22Rv1 (cell line): ENCODE measurements around the gene CRHR2.

Experiments used
- H3K27ac ChIP-seq: fragments of 450-650 bp; 2 replicates; pipeline ENCODE4 v1.5.1; 2017
- ZFX ChIP-seq: fragments of 450-650 bp; IDR thresholded peaks from 2 replicates; pipeline ENCODE4 v1.6.1; 2017; ENCODE audit warnings: antibody characterized with exemption, borderline replicate concordance
- TF ChIP-seq, protein P1 (sequence below): fragments of 450-650 bp; IDR thresholded peaks from 2 replicates; pipeline ENCODE4 v1.5.1; 2017; ENCODE audit warnings: mild to moderate bottlenecking

Gene CRHR2

DNA sequence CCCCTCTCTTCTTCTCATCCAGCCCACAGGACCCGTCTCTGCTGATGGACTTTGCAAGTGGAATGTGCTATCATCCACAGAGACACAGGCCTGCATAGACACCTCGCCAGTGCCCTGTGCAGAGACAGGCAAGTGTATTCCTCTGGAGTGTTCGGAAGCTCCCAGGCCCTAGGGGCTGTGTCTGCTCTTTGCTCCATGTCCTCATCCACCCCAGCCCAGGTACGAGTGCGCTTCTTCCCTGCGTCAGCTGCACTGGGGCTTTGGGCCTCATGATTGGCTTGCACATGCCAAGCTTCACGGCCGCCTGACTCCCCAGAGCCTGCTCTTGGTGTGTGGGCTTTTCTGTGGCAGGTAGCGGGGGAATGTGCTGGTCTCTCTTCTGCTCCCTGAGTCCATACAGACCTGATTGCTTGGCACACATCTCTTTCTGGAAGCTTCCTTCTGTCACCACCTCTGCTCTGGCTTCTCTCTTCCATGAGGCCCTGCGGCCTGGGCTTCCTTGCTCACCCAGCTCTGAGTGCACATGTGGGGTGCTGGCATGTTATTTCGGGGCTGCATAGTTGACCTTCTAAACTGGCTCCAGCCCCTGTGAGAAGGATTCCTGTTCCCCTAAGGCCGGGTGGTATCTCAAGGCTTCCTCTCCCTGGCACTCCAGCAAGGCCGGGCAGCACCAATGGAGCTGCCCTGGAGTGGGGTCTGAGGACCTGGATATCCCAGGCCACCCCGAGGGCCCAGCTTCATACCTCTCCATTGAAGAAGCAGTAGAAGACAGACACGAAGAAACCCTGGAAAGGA lies 27.8 kb downstream of the CRHR2 start:
- H3K27ac ChIP-seq = no peak overlapping the region
- no peak for TF ChIP-seq ZFX
- TF ChIP-seq, protein P1, sequence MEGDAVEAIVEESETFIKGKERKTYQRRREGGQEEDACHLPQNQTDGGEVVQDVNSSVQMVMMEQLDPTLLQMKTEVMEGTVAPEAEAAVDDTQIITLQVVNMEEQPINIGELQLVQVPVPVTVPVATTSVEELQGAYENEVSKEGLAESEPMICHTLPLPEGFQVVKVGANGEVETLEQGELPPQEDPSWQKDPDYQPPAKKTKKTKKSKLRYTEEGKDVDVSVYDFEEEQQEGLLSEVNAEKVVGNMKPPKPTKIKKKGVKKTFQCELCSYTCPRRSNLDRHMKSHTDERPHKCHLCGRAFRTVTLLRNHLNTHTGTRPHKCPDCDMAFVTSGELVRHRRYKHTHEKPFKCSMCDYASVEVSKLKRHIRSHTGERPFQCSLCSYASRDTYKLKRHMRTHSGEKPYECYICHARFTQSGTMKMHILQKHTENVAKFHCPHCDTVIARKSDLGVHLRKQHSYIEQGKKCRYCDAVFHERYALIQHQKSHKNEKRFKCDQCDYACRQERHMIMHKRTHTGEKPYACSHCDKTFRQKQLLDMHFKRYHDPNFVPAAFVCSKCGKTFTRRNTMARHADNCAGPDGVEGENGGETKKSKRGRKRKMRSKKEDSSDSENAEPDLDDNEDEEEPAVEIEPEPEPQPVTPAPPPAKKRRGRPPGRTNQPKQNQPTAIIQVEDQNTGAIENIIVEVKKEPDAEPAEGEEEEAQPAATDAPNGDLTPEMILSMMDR = no peak

- H3K27ac ChIP-seq = no peak overlapping the region
- TF ChIP-seq, protein P1 = no peak
- no peak for TF ChIP-seq ZFX
Observed at GRCh38 chr7:30652698-30653641, 29.3 kb downstream of the CRHR2 start.

DNA sequence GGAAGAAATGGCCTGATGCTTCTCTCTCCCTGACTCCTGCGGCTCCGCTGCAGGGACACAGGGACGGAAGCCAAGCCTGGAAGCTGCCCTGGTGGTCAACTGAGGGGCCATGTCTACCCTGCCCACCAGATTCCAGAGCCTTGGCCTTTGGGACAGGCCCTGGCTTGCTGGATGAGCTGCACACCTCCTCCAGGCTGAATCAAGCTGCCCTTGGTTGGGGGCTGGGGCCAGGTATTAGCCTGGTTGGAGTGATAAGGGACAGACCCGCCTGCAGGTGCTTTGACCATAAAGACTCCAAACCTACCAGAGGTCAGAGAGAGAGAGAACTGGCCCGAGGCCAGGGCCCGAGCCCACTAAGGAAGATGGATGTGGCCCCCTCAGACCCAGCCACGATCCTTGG lies 30.1 kb downstream of the CRHR2 start:
- TF ChIP-seq ZFX = no peak
- TF ChIP-seq, protein P1 = no peak
- no peak overlapping the region for H3K27ac ChIP-seq

GRCh38 chr7:30650421-30650808 lies 31.8 kb downstream of the CRHR2 start:
- H3K27ac ChIP-seq = no peak overlapping the region
- TF ChIP-seq, protein P1 = 0 out of 2 replicates have a peak, but pooled peaks have one; percentile 4
- no peak for TF ChIP-seq ZFX

DNA sequence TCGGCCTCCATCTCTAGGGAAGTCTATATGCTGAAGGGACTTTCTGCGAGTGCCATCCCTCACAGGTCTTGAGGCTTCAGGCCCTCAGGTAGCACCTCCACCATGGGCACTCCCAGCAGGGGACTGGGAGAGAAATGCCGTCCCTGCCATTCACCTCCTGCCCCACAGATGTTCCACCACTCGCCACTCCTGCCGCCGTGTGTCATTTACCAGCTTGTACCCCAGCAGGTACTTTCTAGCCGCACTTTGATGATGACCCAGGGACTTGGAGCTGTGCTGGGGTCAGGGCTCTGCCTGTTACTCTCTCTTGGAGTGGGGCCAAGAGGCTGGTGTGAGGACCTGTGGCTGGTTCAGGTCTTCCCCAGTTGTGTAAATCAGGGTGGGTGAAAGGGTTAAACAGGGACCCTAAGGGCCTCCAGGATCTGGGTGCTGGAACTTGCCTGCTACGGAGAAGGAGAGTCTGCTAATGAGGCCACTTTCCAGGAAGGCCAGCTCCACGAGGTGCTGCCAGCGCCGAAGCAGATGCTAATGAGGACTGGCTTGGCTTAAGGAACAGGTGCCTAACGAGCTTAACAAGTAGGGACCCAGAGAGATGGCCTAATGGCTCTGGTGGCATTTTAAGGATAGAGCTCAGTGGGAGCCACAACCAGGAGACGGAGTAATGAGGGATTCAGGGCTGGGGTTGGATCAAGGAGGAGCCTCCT lies 32.4 kb downstream of the CRHR2 start:
- TF ChIP-seq ZFX = no peak
- TF ChIP-seq, protein P1 = no peak
- no peak overlapping the region for H3K27ac ChIP-seq

- no peak for TF ChIP-seq ZFX
- TF ChIP-seq, protein P1 = no peak
- no peak overlapping the region for H3K27ac ChIP-seq
Observed at GRCh38 chr7:30648744-30649540, 33.3 kb downstream of the CRHR2 start.
